ENCODE results near the gene ANKS4B. TPM values are rescaled to one million over a fixed set of nuclear protein-coding genes. Genes with fewer than 3 reads are reported as not detected.

Gene ANKS4B
- total and polyA plus RNA-seq, 2 donors (not counting 3 experiments of a cell fraction or from before 2014, with no cell fraction given): not detected

DNA sequence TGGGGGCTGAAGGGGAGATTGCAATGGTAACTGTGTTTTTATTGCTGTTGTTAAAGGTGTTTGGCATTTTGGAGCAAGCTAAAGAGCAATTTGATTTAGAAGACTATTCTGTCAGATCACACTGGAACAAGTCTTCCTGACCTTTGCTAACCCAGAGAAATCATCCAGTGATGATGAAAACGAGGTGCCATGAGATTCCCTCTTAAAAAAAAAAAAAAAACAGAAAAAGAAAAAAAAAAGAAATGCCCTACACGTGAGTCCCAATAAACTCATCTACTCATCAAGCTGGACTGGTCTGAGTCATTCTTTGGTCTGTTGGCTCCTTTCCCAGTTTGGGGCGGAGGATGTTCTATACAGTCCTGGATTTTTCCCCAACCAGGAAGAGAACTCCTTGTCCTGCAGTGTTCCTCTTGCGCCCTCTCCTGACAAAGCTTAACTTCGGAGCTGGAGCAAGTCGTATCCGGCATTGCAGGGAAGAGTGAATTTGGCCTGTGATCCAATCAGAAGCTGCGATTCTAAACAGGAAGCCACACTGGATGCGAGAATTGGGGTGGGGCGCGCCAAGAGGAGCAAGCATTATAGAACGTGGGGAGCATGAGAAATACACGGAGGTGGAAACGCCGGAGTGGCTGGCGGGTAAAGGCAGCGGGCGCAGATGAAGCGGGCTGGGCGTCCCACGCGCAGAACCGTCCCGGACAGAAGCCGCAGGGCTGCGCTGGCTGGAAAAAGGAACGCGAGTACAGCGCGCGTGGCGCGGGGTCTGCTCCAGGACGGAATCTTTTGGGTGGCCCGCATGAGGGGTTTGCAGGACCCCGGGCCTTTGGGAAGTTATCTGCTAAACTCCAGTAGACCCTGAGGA is 67.0 kb downstream of the ANKS4B start:
- Histone ChIP-seq H3K4me1 (ENCODE audit: control insufficient read depth, extremely low read depth, insufficient read depth, low read length) (peaks cover 6% of the 10 kb centered on the region), H4K20me1 (replicated peaks; ENCODE audit: control insufficient read depth, extremely low read depth, insufficient read depth, low read length) (no peaks in the 10 kb centered on the region), H3K79me2 (ENCODE audit: control insufficient read depth, insufficient read depth, low read length) (no peaks in the 10 kb centered on the region), H3K9me3 (replicated peaks; ENCODE audit: control insufficient read depth, insufficient read depth, low read length) (no peaks in the 10 kb centered on the region), H3K4me2 (ENCODE audit: insufficient read depth, low read length) (peak overlapping the region; percentile 83), H3K27me3 (ENCODE audit: control insufficient read depth in 2 of 2, insufficient read depth in 2 of 2, low read length in 2 of 2) (peaks cover 2 to 12% of the 10 kb centered on the region in 2 experiments), H3K4me3 (replicated peaks in 1 of 3; ENCODE audit: insufficient read depth in 1 of 3, low read depth in 1 of 3, low read length in 3 of 3) (peak overlapping the region; percentile 61 to 65 (median 64)), H3K36me3 (ENCODE audit: control insufficient read depth in 2 of 2, extremely low read depth in 1 of 2, insufficient read depth in 2 of 2, low read length in 2 of 2) (no peaks in the 10 kb centered on the region), H3K9ac (replicated peaks; ENCODE audit: extremely low read depth, insufficient read depth, low read length) (peak overlapping the region; percentile 33), H2AFZ (ENCODE audit: low read depth, low read length) (peak overlapping the region; percentile 80), H3K9me1 (replicated peaks; ENCODE audit: control insufficient read depth, extremely low read depth, insufficient read depth, low read length) (no peaks in the 10 kb centered on the region), H3K27ac (ENCODE audit: insufficient read depth, low read depth, low read length) (no peak overlapping the region)
- intact Hi-C loops (cut with micrococcal nuclease): loop anchor here (1.0 to 5.0 kb wide), 6 partner anchors 112 to 501 kb away; partner anchors contain the start of genes DCUN1D3 and LYRM1
- ChIA-PET POLR2A (interaction anchor here (0.6 to 1.0 kb wide), 4 partner anchors 48 to 1705 kb away, joined by 3 to 5 read pairs (median 4); no protein-coding TSS in a partner anchor), CTCF (interaction anchor here (0.6 to 4.6 kb wide), 32 partner anchors 9 to 1393 kb away, joined by 3 to 132 read pairs (median 5); partner anchors contain the start of genes CRYM, ERI2, LDAF1 and REXO5)
- peak; percentile 85 for TF ChIP-seq JUN (IDR thresholded peaks at IDR 0.05; ENCODE audit: borderline replicate concordance, insufficient read depth, insufficient read length, low read depth)
- TF ChIP-seq, protein P1, sequence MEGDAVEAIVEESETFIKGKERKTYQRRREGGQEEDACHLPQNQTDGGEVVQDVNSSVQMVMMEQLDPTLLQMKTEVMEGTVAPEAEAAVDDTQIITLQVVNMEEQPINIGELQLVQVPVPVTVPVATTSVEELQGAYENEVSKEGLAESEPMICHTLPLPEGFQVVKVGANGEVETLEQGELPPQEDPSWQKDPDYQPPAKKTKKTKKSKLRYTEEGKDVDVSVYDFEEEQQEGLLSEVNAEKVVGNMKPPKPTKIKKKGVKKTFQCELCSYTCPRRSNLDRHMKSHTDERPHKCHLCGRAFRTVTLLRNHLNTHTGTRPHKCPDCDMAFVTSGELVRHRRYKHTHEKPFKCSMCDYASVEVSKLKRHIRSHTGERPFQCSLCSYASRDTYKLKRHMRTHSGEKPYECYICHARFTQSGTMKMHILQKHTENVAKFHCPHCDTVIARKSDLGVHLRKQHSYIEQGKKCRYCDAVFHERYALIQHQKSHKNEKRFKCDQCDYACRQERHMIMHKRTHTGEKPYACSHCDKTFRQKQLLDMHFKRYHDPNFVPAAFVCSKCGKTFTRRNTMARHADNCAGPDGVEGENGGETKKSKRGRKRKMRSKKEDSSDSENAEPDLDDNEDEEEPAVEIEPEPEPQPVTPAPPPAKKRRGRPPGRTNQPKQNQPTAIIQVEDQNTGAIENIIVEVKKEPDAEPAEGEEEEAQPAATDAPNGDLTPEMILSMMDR (IDR thresholded peaks at IDR 0.05; ENCODE audit: extremely low read depth in 1 of 2, insufficient read depth in 1 of 2, low read depth in 1 of 2, low read length in 2 of 2): peak; percentile 80 to 95
- peak; percentile 93 for TF ChIP-seq FOS (IDR thresholded peaks at IDR 0.05; ENCODE audit: borderline replicate concordance, insufficient read depth, low read length)
- TF ChIP-seq MYC (IDR thresholded peaks at IDR 0.05; ENCODE audit: low read depth, low read length): peak; percentile 16
- no peak for TF ChIP-seq GATA2 (IDR thresholded peaks at IDR 0.05; ENCODE audit: insufficient read depth, insufficient read length, low read depth, low read length)
- DNase-seq (ENCODE audit: low read depth, low spot score): peak; percentile 100
- dilution Hi-C loops (cut with MboI; ENCODE audit: extremely low pct_ligation_motif_present, low sequenced_read_pairs): no loop called here
- no TSS peak for BruUV-seq (replicated peaks)
- FAIRE-seq: peak; percentile 99

All from endothelial cell of umbilical vein (primary cell).